HFF-Myc (cell line): ENCODE measurements around the gene KRT17.
A peak's percentile ranks its signal among the peaks of the same experiment; 100 is the strongest.
"Not testable (repeated sequence)": the region's sequence is repeated elsewhere in the genome, so short reads cannot be mapped to it uniquely, and the experiment has no call there.

Experiments
- DNase-seq: peaks from one replicate; pipeline ENCODE4 v3.0.0-alpha.2; 2011; ENCODE audit warnings: low read depth; ENCODE audit errors: extremely low read depth
- H3K4me3 ChIP-seq: replicated peaks from 2 replicates; pipeline ENCODE4 v1.5.1; 2011; ENCODE audit warnings: low read depth, mild to moderate bottlenecking, control low read depth, low read length
- CTCF ChIP-seq: IDR thresholded peaks from 2 replicates; pipeline ENCODE4 v1.5.1; 2012; ENCODE audit warnings: mild to moderate bottlenecking, low read depth, low read length, control low read depth; ENCODE audit errors: missing control alignments

KRT17 gene

GRCh38 chr17:41625602-41626001 is 1.2 kb upstream of the KRT17 start:
- H3K4me3 ChIP-seq = no peak overlapping the region
- no peak for DNase-seq
- TF ChIP-seq CTCF = no peak

- not testable (repeated sequence) for H3K4me3 ChIP-seq, DNase-seq
These were observed 1.1 kb downstream of the KRT17 start for GRCh38 chr17:41623184-41623861.

DNA sequence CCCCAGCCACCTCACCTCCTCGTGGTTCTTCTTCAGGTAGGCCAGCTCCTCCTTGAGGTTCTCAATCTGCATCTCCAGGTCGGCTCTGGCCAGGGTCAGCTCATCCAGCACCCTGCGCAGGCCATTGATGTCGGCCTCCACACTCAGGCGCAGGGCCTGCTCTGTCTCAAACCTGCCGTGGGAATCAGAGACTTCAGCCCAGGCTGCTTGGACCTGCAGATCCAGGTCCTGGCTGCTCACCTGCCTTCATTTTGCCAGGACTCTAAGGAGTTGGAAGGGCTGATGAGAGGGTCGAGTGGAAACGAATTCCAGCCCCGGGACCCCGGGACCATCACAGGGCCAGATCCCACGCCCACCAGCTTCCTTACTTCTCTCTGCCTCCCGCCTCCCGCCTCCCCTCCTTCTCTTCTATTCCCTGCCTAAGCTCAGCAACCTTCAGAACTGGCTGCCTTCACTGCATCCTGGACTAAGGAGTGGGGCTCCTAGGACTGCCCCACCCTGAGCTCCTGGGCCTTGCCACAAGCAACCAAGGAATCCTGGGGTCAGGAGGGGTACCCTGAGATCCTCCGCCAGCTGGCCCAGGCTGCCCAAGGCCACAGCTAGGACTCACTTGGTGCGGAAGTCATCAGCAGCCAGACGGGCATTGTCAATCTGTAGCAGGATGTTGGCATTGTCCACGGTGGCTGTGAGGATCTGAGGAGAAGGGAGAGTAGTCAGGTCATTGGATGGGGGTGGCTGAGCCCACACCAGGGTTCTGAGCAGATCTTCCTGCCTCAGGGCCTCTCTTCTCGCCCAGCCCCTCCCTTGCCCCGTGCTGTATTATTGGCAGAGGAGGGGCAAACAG is 1.8 kb downstream of the KRT17 start:
- not testable (repeated sequence) for H3K4me3 ChIP-seq

DNA sequence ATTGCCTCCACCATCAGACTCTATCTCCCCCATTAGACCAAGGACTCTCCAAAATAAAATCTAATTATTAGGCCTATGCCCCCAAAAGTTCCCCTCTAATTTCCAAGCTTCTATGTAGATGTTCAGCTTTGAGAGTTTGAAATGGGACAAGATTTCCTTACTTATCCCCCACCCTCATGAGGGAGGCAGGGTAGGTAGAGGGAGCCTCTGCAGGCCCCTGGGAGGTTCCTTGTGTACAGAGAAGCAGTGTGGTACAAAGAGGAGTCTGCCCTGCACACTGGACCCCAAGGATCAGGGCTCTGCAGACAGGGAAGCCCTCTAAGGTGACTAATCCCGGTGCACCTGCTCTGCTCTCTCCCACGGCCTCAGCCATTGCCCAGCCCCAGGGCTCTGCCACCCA is 2.5 kb downstream of the KRT17 start:
- no peak overlapping the region for H3K4me3 ChIP-seq
- no peak for TF ChIP-seq CTCF
- DNase-seq = no peak

More for the DNA sequence above, 1.8 kb downstream of the KRT17 start:
- DNase-seq = not testable (repeated sequence)

DNA sequence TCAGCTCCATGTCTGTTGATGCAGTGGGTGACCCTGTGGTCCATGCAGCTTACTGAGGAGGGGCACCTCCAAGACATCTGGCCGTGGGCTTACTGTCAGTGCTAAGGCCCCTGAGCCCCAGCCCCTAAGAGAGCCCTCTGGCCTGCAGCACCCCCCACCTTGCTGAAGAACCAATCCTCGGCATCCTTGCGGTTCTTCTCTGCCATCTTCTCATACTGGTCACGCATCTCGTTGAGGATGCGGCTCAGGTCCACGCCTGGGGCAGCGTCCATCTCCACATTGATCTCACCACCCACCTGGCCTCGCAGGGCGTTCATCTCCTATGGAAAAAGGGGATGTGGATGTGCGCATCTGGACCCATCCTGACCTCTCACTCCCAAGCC is 2.9 kb downstream of the KRT17 start:
- H3K4me3 ChIP-seq, DNase-seq: not testable (repeated sequence)

DNA sequence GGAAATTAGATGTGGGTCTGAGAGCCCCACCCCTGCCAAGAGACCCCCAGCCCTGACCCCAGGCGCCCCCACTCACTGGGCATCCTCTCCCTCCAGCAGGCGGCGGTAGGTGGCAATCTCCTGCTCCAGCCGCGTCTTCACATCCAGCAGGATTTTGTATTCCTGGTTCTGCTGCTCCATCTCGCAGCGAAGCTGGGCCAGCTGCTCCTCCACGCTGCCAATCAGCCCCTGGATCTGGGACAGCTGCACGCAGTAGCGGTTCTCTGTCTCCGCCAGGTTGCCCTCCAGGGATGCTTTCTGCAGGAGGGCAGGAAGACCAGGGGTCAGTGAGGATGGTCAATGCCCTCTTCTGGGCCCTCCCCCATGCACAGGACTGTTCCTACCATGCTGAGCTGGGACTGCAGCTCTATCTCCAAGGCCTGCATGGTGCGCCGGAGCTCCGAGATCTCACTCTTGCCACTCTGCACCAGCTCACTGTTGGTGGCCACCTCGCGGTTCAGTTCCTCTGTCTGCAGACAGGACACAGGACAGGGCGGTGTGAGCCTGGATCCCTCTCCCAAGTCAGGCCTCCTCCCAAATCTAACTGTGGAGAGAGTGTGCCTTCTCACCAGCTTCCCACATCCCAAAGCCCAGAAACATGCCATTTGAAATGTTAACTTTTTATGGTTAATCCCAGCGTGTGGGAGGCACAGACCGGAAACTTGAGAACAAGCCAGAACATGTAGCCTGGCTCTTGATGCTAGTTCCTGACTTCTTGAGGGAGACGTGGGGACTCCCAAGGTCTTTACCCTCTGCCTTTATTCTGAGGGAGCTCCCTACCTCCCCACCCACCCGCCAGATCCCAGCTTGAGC is 3.6 kb downstream of the KRT17 start:
- DNase-seq = peak; percentile 32

GRCh38 chr17:41619927-41620582 is 4.3 kb downstream of the KRT17 start:
- H3K4me3 ChIP-seq, DNase-seq: not testable (repeated sequence)

More for the DNA sequence above, 3.6 kb downstream of the KRT17 start:
- TF ChIP-seq CTCF = no peak
- no peak overlapping the region for H3K4me3 ChIP-seq

DNA sequence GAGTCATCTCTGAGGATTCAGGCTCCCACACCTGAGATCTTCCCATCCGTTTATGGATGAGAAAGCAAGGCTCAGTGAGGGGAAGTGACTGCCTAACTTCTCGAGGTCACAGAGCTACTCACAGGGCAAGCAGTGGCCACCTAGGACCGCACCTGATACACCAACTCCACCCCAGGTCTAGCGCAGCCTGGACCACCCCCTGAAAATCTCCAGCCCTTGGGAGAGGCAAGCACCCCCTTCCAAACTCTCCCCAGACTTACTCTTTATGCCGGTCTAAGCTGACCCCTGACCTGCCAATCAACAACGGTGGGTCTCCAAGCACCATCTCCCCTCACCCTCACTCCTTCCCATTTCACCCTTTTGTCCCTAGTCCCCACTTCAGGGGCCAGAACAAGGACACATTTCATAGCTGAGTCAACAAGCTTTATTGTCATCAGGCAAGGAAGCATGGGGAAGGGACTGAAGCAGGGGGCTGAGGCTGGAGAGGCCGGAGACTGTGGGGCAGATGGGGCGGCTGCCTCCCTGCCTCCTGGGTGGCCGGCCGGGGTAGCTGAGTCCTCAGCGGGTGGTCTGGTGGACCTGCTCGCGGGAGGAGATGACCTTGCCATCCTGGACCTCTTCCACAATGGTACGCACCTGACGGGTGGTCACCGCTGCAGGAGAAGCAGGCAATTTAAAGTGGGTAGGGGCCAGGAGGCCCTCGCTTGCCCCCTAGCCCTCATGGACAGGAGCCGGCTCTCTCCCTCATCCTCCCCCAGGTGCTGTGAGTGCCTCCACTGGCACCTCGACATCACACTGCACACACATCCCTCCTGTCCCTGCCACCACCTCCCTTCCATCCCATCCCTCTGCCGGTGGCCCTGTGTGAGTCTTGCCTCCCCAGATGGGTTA is 5.1 kb downstream of the KRT17 start:
- no peak for DNase-seq
- TF ChIP-seq CTCF = no peak
- no peak overlapping the region for H3K4me3 ChIP-seq
